ENCODE data around the gene MAPK10. TPM values are rescaled to one million over a fixed set of nuclear protein-coding genes. Genes with fewer than 3 reads are reported as not detected.

The MAPK10 gene
- total and polyA plus RNA-seq, 10 of the 15 experiments (the other 5 are each of a cell fraction or from before 2014, with no cell fraction given), result 1.1 to 4.2 (median 2.4) TPM

DNA sequence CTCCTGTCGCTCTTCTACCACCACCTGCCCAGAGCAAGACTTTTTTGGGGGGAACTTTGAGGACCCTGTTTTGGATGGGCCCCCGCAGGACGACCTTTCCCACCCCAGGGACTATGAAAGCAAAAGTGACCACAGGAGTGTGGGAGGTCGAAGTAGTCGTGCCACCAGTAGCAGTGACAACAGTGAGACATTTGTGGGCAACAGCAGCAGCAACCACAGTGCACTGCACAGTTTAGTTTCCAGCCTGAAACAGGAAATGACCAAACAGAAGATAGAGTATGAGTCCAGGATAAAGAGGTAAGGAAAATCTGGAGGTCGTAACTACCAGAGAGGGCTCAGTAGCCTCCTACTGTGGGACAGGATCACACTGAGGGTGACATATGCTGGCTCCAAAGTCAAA lies 364.5 kb downstream of the MAPK10 start:
- Histone ChIP-seq H4K20me1 (ENCODE audit: control insufficient read depth, insufficient read depth) (no peaks in the 10 kb centered on the region), H3K4me1 (ENCODE audit: control insufficient read depth, insufficient read depth, low read length) (no peaks in the 10 kb centered on the region), H3K9ac (ENCODE audit: control insufficient read depth, insufficient read depth, low read length) (no peak overlapping the region), H3K4me3 (no peak overlapping the region), H2AFZ (ENCODE audit: control insufficient read depth, low read depth, low read length) (no peak overlapping the region), H3K4me2 (ENCODE audit: control insufficient read depth, insufficient read depth) (no peak overlapping the region), H3K79me2 (ENCODE audit: control insufficient read depth, insufficient read depth, low read length) (no peaks in the 10 kb centered on the region), H3K36me3 (ENCODE audit: control insufficient read depth in 2 of 2, insufficient read depth in 2 of 2, low read length in 1 of 2) (no peaks in the 10 kb centered on the region), H3K27me3 (replicated peaks in 1 of 2; ENCODE audit: control insufficient read depth in 2 of 2, insufficient read depth in 2 of 2, low read length in 1 of 2) (no peaks in the 10 kb centered on the region), H3K9me3 (replicated peaks; ENCODE audit: control insufficient read depth, insufficient read depth, low read length) (no peaks in the 10 kb centered on the region), H3K27ac (ENCODE audit: control insufficient read depth, insufficient read depth) (no peak overlapping the region)
- WGBS (ENCODE audit: insufficient coverage, insufficient replicate concordance, low lambda C conversion rate, missing lambda C conversion rate), result 20% methylated on average over 6 of the region's 6 CpGs
- in situ Hi-C loops (cut with MboI), result no loop called here
- intact Hi-C loops (cut with micrococcal nuclease; ENCODE audit: unreplicated experiment), result no loop called here
- FAIRE-seq, result no peak
- TF ChIP-seq RELA (IDR thresholded peaks at IDR 0.05; ENCODE audit: borderline replicate concordance, partially characterized antibody) (no peak), SUPT20H (IDR thresholded peaks at IDR 0.05; ENCODE audit: borderline replicate concordance, control insufficient read depth, low read depth, low read length) (no peak), CHD1 (IDR thresholded peaks at IDR 0.05; ENCODE audit: low read depth, low read length) (no peak), TBL1XR1 (IDR thresholded peaks at IDR 0.05; ENCODE audit: low read depth, low read length) (no peak), KLF5 (IDR thresholded peaks at IDR 0.05; ENCODE audit: partially characterized antibody) (no peak), RUNX3 (IDR thresholded peaks at IDR 0.05; ENCODE audit: low read length) (0 out of 2 replicates have a peak, but pooled peaks have one; percentile 21)
- ATAC-seq, result peak; percentile 70
- no peak for DNase-seq (ENCODE audit: low read depth, low spot score)
- ChIA-PET CTCF (no interaction called here), POLR2A (no interaction called here), SMC1A (ENCODE audit: uncharacterized antibody, unreplicated experiment) (interaction anchor here (0.6 to 0.8 kb wide), 3 partner anchors 9 to 82 kb away, joined by 3 read pairs; no protein-coding TSS in a partner anchor), RAD21 (ENCODE audit: unreplicated experiment) (no interaction called here)
- BruUV-seq (replicated peaks), result no TSS peak

- no peak overlapping the region for H3K9ac ChIP-seq (ENCODE audit: control insufficient read depth, insufficient read depth, low read length)
- SMC1A ChIA-PET (ENCODE audit: uncharacterized antibody, unreplicated experiment), result interaction anchor here (0.8 kb wide), 1 partner anchor 10 kb away, joined by 3 read pairs; no protein-coding TSS in a partner anchor
- RAD21 ChIA-PET (ENCODE audit: unreplicated experiment), result no interaction called here
- H3K27me3 ChIP-seq (replicated peaks in 1 of 2; ENCODE audit: control insufficient read depth in 2 of 2, insufficient read depth in 2 of 2, low read length in 1 of 2), result no peaks in the 10 kb centered on the region
- intact Hi-C loops (cut with micrococcal nuclease; ENCODE audit: unreplicated experiment), result no loop called here
- ATAC-seq (no peak), DNase-seq (ENCODE audit: low read depth, low spot score) (no peak), FAIRE-seq (no peak)
- H3K79me2 ChIP-seq (ENCODE audit: control insufficient read depth, insufficient read depth, low read length), result no peaks in the 10 kb centered on the region
- H2AFZ ChIP-seq (ENCODE audit: control insufficient read depth, low read depth, low read length), result no peak overlapping the region
- POLR2A ChIA-PET, result no interaction called here
- no peaks in the 10 kb centered on the region for H4K20me1 ChIP-seq (ENCODE audit: control insufficient read depth, insufficient read depth)
- no peak overlapping the region for H3K4me3 ChIP-seq
- no peaks in the 10 kb centered on the region for H3K9me3 ChIP-seq (replicated peaks; ENCODE audit: control insufficient read depth, insufficient read depth, low read length)
- H3K4me2 ChIP-seq (ENCODE audit: control insufficient read depth, insufficient read depth), result no peak overlapping the region
- no peak overlapping the region for H3K27ac ChIP-seq (ENCODE audit: control insufficient read depth, insufficient read depth)
- TF ChIP-seq EZH2 (IDR thresholded peaks at IDR 0.05; ENCODE audit: borderline replicate concordance, control insufficient read depth, low read depth, low read length) (no peak), IRF4 (IDR thresholded peaks at IDR 0.05; ENCODE audit: low read depth, low read length) (no peak), DPF2 (IDR thresholded peaks at IDR 0.05) (no peak), NR2C1 (IDR thresholded peaks at IDR 0.05) (no peak), FOXM1 (IDR thresholded peaks at IDR 0.05; ENCODE audit: low read depth, low read length) (no peak), PBX3 (IDR thresholded peaks at IDR 0.05; ENCODE audit: insufficient replicate concordance, low read depth, low read length) (no peak), RBBP5 (conservative IDR thresholded peaks at IDR 0.05) (no peak), MXI1 (IDR thresholded peaks at IDR 0.05; ENCODE audit: low read depth, low read length) (no peak)
- CTCF ChIA-PET, result no interaction called here
- in situ Hi-C loops (cut with MboI), result no loop called here
- BruUV-seq (replicated peaks), result no TSS peak
- no peaks in the 10 kb centered on the region for H3K4me1 ChIP-seq (ENCODE audit: control insufficient read depth, insufficient read depth, low read length)
- no peaks in the 10 kb centered on the region for H3K36me3 ChIP-seq (ENCODE audit: control insufficient read depth in 2 of 2, insufficient read depth in 2 of 2, low read length in 1 of 2)
Observed at GRCh38 chr4:85994576-85994975, 365.3 kb downstream of the MAPK10 start.

Measured in GM12878 (cell line).